CD4-positive, alpha-beta T cell treated with Interleukin-10 for 1 hour (primary cell): ENCODE measurements around the gene XPNPEP1.

Source experiments
- DNase-seq: peaks from one replicate; pipeline ENCODE4 v3.0.0-alpha.2; 2020

Gene XPNPEP1

GRCh38 chr10:109892117-109892516, 31.2 kb downstream of the XPNPEP1 start:
- DNase-seq: no peak

DNA sequence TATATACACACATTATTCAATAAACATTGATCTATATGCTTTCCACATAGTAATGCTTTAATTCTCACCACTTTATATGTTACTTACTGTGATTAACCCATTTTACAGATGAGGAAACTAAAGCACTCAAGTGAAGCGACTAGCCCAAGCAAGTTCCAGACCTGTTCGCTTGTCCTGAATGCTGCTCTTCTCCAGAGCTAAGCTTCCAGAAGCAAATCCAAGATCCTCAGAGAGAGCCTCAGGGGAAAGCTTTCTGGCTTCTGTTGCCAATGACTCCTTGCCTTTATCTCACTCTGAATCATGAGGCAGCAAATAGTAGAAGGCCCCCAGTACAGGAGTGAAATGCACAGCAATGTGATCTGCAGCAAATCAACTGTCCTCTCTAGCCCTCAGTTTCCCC, 32.2 kb downstream of the XPNPEP1 start:
- no peak for DNase-seq

GRCh38 chr10:109889867-109890266, 33.4 kb downstream of the XPNPEP1 start:
- no peak for DNase-seq

GRCh38 chr10:109887776-109888175, 35.5 kb downstream of the XPNPEP1 start:
- DNase-seq: no peak

GRCh38 chr10:109887243-109887642, 36.1 kb downstream of the XPNPEP1 start:
- no peak for DNase-seq

DNA sequence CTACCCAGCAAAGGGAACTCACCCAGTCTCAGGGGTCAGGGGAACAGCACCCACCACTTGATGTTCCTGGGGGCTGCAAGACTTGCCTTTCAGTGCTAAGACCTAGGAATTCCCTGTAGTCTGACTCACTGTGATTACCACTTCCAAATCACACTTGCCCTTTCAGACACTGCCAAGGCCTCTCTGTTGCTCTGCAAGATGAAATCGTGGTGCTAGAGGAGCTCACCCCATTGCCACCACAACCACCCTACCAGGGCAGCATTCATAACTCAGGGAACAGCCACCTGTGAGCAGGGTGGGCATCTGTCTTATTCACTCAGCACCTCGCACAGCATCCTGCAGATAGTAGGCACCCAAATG, 36.5 kb downstream of the XPNPEP1 start:
- no peak for DNase-seq

- DNase-seq: no peak
These were observed 37.1 kb downstream of the XPNPEP1 start for GRCh38 chr10:109886037-109886780.

- peak; percentile 74 for DNase-seq
These were observed 39.2 kb downstream of the XPNPEP1 start for GRCh38 chr10:109883859-109884771.

DNA sequence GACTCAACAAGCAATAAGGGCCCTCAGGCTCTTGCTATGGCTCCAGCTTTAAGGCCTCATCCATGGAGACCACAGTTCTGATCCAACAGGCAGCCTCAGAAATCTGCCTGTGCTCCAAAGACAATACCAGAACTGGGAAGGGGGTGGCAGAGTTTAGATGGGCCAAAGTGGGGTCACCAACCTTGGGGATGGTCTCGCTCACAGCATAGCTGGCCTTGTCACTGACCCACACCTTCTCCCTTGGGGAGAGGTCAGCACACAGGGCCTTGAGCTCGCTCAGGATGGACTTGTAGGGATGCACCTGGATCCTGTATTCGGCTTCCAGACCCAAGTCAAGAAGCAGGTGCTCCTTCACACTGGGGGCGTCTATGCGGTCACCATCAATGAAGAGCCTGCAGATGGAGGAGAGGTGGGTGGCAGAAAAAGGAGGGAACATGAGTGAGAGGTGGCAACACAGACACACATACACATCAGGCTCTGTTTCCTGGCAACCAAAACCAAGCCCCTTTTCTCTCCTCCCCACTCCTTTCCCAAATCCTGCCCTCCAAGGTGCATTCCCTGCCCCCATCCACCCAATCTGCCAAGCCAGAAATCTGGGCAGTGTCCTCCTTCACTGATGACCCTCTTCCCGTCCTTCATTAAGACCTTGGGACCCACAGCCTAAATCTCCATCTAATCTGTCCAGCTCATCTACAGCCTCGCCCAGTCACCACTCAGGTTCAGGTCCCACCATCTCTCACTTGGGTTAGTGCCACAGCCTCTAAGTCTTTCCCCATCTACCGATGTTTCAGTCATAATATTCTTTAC, 40.9 kb downstream of the XPNPEP1 start:
- DNase-seq: no peak

GRCh38 chr10:109881769-109882057, 41.6 kb downstream of the XPNPEP1 start:
- DNase-seq: no peak

GRCh38 chr10:109880886-109881768, 42.2 kb downstream of the XPNPEP1 start:
- DNase-seq: no peak

DNA sequence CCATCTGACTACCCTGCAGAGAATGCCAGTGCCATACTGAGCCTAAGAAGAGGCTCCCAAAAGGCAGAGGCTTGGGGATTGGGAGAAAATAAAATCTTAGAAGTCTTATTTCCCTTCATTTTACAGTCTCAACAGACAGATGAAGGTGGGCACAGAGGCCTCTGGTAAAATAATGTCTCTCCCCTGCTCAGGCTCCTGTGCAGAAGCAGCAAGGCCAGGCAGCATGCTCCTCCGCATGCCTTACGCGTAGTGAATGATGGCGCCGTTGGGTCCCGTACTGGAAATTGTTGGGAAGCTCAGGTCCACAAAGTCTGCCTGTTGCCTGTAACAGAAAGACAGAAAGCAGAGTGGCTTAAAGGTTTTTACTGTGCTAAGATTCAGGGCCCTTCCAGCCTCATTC, 45.8 kb downstream of the XPNPEP1 start:
- no peak for DNase-seq

DNA sequence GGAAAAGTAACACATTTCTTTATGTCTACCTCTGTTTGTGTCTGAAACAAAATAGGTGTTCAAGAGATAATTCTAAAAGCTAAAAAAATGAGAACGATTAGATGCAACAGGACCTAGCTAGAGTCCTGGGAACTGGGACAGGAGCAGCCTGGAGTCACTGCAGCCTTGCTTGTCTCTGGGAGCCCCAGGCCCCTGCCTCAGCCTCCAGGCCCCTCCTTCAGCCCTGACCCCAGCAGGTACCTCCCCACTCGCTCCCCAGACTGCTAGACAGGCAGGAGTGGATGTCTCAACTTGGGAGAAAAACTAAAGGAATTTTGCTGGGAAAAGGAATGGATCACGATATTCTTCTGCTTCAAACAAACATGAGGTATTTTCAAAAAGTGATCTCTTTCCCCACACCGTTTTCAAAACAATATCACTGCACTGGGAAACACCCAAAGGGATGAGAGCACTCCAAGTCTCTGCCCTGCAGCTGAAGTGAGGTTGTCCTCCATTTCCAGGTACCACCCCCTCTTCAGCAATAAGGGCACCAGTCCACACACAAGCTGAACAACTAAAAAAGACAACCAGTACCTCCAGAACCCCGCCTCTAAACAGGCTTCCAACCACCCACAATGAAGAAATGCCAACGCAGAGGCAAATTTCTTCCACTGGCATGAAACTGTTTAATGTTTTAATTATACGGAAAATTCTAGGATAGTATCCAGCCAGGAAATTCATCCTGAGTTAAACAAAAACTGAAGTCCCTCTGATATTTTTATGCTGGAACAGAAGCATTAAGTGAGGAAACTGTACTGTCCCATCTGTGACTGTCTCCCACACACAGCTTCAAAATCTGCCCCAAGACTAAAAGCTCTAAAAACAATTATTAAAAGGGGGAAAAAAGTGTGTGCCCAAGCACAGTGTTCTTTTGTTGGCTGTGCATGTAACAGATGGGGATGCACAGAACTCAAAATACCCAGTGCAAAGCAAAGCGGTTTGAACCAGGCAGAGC, 47.2 kb downstream of the XPNPEP1 start:
- no peak for DNase-seq

DNA sequence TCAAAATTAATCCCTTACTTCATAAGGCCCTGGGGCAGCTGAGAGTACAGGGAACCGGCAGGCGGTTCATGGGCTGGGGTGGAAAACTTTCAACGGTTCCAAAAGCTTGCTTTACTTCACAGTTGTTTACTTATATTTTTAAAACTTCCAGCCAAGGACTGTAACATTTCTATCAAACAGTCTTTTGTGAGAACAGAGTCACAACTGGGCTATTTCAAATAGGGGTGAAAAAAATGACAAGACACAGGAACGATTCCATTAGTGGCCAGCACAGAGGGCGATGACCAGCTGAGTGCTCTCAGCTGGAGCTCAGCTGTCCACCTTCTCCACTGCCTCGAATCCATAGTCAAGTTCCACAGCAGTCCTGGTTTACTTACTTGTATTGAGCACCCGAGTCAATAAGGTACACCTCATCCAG, 48.2 kb downstream of the XPNPEP1 start:
- no peak for DNase-seq

DNA sequence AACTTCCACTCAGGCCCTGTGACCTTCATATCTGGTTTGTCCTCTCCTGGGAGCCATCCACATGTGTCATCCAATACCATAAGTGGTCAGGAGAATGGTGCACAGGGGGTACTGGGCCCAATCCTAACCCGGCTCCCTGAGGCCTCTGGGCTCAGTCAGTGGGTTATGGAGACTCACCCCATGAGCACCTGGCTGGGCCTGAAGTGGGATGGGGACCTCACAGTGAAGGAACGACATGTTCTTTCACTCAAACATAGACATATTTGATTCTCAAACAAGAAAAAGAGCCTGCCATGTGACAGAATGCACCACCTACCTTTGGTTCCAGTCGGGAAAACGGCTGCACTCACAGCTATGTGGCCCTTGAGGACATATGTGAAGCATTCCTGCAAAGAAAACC, 51.8 kb downstream of the XPNPEP1 start:
- no peak for DNase-seq

DNA sequence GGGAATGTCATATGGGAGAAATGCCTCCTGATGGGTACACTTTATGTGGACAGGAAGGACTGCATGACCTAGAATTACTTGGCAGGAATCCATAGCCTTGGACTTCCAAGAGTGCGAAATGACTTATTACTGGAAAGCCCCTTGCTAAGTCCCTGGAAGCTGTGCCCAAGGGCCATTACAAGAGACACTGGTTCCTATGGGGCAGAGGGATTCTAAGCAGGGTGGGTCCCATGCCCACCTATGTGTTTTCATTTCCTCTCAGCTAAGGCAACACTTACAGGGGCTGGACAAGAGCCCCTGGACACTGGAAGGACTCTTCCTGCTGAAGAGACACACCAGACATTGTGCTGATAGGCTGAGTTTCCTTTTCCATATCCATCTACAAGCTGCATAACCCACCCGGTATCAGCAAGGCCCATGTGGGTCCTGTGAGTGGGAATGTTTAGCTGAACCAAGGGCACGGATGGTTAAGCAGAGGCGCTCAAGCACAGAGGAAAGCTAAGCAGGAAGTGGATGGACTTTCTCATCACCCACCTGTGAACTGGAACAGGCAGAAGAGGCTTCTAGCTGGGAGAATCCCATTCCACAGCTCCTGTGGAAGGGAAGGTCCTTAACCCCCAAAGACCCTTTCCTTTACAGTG, 56.2 kb downstream of the XPNPEP1 start:
- no peak for DNase-seq

DNA sequence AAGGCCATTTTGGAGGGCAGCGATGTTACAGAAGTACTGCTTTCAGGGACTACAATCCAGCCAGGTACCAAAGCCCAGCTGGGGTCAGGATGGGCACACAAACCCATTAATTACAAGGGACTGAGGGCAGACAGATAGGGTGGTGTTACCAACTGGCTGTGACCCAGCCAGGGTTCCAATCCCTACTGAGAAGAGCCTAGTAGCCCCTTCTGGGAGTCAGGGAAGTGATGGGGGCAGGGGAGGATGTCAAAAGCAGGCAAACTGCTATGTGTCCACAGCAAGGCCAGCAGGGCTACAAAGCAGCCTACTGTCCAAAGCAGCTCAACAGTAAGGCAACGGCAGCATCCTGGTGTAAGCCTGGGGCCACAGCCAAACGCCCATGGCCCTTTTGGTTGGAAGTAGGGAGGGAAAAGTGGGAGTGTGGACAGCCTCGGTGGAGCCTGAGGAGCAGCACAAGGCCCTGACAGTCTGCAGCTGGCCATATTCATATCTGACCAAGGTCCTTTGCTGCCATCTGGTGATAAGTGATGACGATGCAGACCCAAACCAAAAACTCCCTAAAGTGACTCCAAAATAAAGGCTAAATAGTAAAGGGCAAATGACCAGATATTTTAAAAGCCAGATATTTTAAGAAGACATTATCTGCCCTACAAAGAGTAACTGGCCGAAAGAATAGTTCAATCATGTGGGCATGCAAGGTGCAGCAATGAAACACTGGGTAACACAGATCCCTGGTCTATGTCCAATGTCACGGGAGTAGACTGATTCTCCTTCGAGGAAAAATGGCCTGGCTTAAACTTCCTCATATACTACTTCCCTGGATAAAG, 56.9 kb downstream of the XPNPEP1 start:
- no peak for DNase-seq

- no peak for DNase-seq
These were observed 59.5 kb downstream of the XPNPEP1 start for GRCh38 chr10:109863775-109864174.

- DNase-seq: no peak
These were observed 60.6 kb downstream of the XPNPEP1 start for GRCh38 chr10:109862738-109863137.

DNA sequence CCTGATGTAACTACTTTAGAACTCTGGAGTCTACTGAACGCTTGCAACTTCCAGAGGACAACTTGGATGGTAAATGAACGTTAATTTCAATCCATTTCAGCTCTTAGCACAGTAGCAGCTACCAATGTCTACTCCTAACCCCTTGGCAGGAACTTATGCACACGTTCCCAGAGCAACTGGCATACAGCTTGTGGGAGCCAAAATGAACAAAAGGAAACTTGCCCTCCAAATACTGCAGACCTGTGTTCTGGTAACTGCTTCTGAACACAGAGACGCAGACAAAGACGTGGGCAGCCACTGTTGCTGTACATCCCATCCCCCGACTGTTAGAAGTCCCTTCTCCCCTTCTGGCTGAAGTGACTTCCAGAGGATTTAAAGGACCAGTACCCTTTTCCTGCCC, 61.3 kb downstream of the XPNPEP1 start:
- no peak for DNase-seq
